Stimulated activated memory B cell treated with anti-CD40 and anti-IgM and Interleukin-4, amounts not matched to agents 10 μg/mL and 1 μg/mL and 100 μg/mL, for 72 hours (primary cell): ENCODE data around the gene WWOX.

Experiments used
- ATAC-seq: fragments of 150-1000 bp; cut with Tn5 transposase; 2 replicates; pipeline ENCODE4 v1.10.0; 2021
- H3K27ac Mint-ChIP-seq: one replicate; pipeline ENCODE4 v1.8.0; 2022; ENCODE audit warnings: mild to moderate bottlenecking, mixed read lengths
- H3K27me3 Mint-ChIP-seq: one replicate; pipeline ENCODE4 v1.8.0; 2022; ENCODE audit warnings: mixed read lengths
- H3K36me3 Mint-ChIP-seq: one replicate; pipeline ENCODE4 v1.8.0; 2022; ENCODE audit warnings: mixed read lengths
- H3K4me1 Mint-ChIP-seq: one replicate; pipeline ENCODE4 v1.8.0; 2022; ENCODE audit warnings: mixed read lengths
- H3K4me3 Mint-ChIP-seq: one replicate; pipeline ENCODE4 v1.8.0; 2022; ENCODE audit warnings: mild to moderate bottlenecking, moderate library complexity, mixed read lengths
- H3K9me3 Mint-ChIP-seq: one replicate; pipeline ENCODE4 v1.8.0; 2022; ENCODE audit warnings: mixed read lengths

WWOX gene

DNA sequence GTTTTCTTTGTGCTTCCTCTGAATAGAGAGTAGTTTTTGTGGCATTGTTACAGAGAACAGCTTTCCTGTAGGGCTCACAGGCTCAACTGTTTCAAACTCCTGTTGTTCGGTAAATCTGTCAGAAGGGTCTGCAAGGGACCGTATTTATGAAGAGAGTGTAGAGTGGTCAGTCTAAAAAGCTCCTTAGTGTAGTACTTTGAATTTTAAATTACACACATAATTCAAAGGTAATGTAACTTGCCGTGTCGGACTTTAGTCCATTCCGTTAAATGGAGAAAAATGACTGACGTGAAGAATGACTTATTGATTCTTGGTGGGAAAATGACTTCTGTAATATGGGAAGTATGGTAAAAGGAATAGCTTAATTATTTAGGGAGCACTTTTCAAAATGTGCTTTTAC is 190.9 kb downstream of the WWOX start:
- H3K9me3 Mint-ChIP-seq = no peaks in the 10 kb centered on the region
- no peak overlapping the region for H3K4me3 Mint-ChIP-seq
- H3K27ac Mint-ChIP-seq = no peak overlapping the region
- no peak for ATAC-seq
- H3K27me3 Mint-ChIP-seq = no peaks in the 10 kb centered on the region
- no peaks in the 10 kb centered on the region for H3K4me1 Mint-ChIP-seq
- peaks cover 5% of the 10 kb centered on the region for H3K36me3 Mint-ChIP-seq

DNA sequence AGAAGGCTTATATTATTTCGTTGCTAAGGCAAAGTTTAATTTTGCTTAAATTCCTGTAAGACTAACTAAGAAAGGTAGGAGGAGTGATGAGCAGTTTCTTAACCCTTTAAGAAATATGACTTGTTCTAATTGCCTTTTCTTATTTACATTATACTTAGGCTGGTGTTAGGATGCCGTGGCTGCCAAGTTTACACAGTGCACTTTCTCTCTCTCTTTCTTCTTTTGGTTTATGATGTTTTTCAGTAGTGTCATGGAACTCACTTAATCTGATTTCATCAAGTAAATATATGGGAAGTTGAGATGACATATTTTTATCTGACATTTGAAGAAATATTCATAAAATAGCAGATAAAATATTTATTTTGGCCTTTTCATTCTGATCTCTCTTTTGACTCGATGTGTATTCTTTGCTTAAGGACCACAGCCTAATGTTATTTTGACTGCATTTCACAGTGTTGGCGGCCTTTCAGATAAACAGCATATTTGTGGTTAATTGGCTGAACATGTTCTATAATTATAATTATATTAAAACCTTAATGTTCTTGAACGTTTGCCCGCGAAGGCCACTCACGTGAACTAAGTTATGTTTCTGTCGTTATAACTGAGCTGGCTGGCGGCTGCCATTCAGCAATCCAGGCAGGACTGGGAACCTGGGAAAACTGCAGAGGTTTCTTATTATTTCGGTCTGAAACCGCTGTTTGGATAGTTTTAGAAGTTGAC is 191.6 kb downstream of the WWOX start:
- Mint-ChIP-seq H3K27me3 (no peaks in the 10 kb centered on the region), H3K27ac (no peak overlapping the region), H3K4me3 (no peak overlapping the region), H3K36me3 (peaks cover 5% of the 10 kb centered on the region), H3K9me3 (no peaks in the 10 kb centered on the region), H3K4me1 (no peaks in the 10 kb centered on the region)
- no peak for ATAC-seq

DNA sequence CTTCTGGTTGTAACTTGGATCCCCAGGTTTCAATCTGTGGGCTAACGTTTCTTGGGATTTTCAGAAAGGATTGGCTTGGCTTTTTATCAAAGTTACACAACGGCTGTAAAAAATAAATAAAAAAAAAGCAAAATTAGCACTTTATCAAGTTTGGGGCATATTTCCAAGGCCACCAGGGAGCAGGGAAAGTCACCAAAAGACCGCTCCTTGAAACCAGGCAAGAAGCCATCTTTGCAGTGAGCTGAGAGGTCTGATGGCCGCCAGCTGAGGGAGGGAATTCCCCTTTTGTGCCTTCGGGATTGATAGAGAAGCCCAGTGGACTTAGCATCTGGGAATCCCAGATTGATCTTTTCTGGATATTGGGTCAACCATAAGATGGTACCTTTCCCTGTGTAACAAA is 192.2 kb downstream of the WWOX start:
- Mint-ChIP-seq H3K27me3 (no peaks in the 10 kb centered on the region), H3K36me3 (peaks cover 5% of the 10 kb centered on the region), H3K4me3 (no peak overlapping the region), H3K4me1 (no peaks in the 10 kb centered on the region), H3K27ac (no peak overlapping the region), H3K9me3 (no peaks in the 10 kb centered on the region)
- no peak for ATAC-seq

DNA sequence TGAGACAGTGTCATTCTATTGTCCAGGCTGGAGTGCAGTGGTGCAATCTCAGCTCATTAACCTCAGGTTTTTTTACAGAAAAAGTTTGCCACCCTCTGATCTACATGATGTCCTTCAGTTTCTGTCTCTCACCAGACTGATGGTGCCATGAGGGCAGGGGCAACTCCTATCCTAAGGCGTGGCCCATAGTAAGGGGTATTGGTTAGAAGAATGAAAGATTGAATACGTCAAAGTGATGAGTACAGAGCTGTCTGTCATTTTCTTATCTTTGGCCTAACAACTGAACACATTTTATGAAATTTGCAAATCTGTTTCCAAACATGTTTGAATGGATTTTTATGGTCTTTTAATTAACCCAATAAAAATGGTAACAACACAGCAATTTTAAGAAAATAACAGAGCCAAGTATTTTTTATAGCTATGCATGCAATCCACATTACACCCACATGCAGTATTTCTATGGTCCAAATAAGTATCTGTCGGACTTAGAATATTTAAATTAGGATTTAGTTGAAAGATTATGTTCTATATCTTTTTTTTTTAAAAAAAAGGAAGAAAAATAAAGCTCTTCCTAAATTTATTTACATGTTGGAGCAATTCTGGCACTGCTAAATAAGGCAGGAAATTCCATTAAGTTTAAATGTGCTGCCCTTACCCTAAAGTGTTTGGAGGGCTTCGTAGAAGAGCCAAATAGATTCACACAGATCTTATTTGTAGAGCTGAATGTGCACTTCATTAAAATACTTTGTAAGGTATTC is 192.8 kb downstream of the WWOX start:
- Mint-ChIP-seq H3K27me3 (no peaks in the 10 kb centered on the region), H3K4me3 (no peak overlapping the region), H3K4me1 (no peaks in the 10 kb centered on the region), H3K9me3 (no peaks in the 10 kb centered on the region), H3K36me3 (peaks cover 5% of the 10 kb centered on the region), H3K27ac (no peak overlapping the region)
- ATAC-seq = no peak

DNA sequence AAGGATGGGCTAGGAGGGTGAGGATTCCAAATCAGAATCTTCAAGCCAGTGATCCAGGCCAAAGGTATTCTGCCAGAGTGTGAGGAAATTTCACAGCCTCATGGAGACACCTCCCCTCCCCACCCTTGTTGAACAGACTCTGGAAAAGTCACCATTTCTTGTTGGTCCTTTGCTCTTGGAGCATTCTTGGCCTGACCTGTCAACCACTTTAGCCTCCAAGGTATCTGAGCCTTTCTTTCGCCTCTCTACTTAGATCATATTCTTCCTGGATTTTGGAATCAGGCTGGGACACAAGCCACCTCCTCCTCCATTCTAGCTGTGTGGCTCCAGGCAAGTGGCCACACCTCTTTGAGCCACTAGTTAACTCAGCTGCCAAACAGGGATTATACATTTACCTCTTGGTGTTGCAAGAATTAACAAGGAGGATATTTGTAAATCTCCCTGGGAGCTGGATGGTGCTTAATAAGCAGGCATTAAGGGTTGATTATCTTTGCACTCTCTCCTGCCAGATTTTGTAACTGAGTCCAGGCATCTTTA is 193.5 kb downstream of the WWOX start:
- H3K9me3 Mint-ChIP-seq = no peaks in the 10 kb centered on the region
- H3K36me3 Mint-ChIP-seq = peaks cover 5% of the 10 kb centered on the region
- no peaks in the 10 kb centered on the region for H3K27me3 Mint-ChIP-seq
- H3K4me3 Mint-ChIP-seq = no peak overlapping the region
- no peak for ATAC-seq
- no peak overlapping the region for H3K27ac Mint-ChIP-seq
- no peaks in the 10 kb centered on the region for H3K4me1 Mint-ChIP-seq

DNA sequence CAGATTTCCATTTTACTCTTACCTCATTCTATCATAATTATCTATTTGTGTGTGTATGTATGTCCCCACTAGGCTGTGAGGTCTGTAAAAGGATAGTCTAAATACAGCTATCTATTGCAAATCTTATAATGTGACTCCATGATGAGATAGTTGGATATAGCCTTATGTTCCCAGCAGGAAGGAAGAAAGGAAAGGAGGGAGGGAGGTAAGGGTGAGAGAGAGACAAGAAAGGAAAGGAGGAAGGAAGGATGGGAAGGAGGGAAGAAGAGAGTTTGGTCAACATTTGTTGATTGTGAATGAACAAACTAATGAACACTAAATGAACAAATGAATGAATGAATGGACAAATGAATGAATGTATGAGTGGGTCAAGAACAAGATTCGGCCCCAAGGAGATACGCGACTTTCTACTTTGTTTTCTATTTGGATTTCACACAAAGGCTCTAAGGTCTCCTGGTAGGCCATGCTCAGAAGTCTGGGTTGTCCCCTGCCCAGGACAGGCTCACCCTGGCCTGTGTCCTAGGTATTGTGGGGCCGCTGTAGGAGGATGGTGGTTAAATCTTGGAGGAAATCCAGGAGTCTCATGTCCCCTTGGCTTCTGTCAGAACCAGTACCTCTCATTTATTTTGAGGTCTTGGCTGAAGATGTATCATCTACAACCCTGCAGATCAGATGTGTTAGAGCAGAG is 195.2 kb downstream of the WWOX start:
- no peak for ATAC-seq
- H3K27me3 Mint-ChIP-seq = no peaks in the 10 kb centered on the region
- H3K36me3 Mint-ChIP-seq = peaks cover 5% of the 10 kb centered on the region
- H3K9me3 Mint-ChIP-seq = no peaks in the 10 kb centered on the region
- no peak overlapping the region for H3K27ac Mint-ChIP-seq
- no peak overlapping the region for H3K4me3 Mint-ChIP-seq
- H3K4me1 Mint-ChIP-seq = no peaks in the 10 kb centered on the region

DNA sequence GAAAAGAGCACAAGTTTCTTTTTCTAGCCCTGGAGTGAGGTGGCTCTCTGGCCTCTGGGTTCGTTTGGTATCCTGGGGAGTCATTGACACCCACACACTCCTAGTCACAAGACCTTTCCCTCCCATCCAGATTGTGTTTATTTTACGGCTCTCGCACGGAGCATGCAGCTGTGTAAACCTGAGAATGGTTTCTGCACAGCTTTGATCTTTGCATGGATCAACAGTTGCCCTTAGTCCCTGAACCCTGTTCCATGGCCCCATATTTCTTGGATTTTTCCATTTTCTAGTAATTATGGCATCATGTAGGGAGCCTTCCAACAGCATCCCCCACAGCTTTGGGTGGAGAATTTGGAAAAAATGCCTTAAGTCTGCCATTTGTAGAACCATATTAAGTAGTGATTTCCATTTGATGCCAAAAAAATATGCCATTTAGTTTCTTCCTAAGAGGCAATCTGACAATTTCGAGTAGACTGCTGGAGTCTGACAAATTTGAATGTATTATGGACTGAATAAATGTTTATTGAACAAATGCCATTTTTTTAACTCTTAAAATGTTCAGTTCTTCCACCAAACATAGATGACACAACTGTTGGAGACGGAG is 197.7 kb downstream of the WWOX start:
- H3K27ac Mint-ChIP-seq = no peak overlapping the region

DNA sequence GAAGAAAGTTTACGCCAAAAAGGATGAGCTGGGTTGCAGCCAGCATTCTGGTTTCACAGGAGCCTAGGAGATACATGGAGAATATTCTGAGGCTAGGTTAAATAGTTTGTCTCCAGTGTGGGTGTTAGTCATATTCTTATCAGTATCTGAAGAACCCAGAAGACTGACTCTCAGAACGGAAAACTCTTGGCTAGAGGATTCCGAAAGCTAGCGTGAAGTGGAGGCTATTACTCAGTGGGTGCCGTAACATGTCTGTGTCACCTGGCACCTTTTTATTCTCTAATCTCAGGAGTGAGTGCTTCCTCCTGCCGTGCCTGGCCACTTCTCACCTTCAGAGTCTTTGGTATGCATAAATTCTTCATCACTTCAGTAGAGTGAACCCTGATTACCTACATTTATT is 199.5 kb downstream of the WWOX start:
- H3K27me3 Mint-ChIP-seq = no peaks in the 10 kb centered on the region
- H3K36me3 Mint-ChIP-seq = peaks cover 4% of the 10 kb centered on the region
- H3K9me3 Mint-ChIP-seq = no peaks in the 10 kb centered on the region
- no peak overlapping the region for H3K27ac Mint-ChIP-seq
- no peak for ATAC-seq
- no peak overlapping the region for H3K4me3 Mint-ChIP-seq
- H3K4me1 Mint-ChIP-seq = no peaks in the 10 kb centered on the region

More for the DNA sequence above, 197.7 kb downstream of the WWOX start:
- Mint-ChIP-seq H3K27me3 (no peaks in the 10 kb centered on the region), H3K4me1 (no peaks in the 10 kb centered on the region), H3K9me3 (no peaks in the 10 kb centered on the region), H3K36me3 (peaks cover 5% of the 10 kb centered on the region), H3K4me3 (no peak overlapping the region)
- no peak for ATAC-seq

DNA sequence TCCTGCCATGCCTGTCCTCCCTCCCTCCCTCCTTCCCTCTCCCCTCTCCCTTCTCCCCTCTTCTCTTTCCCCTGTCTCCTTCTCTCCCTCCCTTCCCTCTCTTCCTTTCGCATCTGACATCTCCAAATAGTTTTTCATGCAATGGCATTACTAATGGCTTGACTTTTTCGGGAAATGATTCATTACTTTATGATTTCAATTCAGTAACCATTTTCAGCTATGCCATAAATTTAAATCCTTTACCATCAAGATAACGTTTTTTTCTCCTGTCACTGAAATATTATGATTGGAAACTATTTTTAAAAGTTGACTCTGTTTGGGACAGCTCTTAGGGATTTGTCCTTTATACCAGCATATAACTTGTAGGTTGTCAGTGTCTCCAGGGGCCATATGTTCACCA is 201.0 kb downstream of the WWOX start:
- ATAC-seq = no peak
- Mint-ChIP-seq H3K27ac (no peak overlapping the region), H3K36me3 (peaks cover 6% of the 10 kb centered on the region), H3K4me1 (no peaks in the 10 kb centered on the region), H3K4me3 (no peak overlapping the region), H3K27me3 (no peaks in the 10 kb centered on the region), H3K9me3 (no peaks in the 10 kb centered on the region)

DNA sequence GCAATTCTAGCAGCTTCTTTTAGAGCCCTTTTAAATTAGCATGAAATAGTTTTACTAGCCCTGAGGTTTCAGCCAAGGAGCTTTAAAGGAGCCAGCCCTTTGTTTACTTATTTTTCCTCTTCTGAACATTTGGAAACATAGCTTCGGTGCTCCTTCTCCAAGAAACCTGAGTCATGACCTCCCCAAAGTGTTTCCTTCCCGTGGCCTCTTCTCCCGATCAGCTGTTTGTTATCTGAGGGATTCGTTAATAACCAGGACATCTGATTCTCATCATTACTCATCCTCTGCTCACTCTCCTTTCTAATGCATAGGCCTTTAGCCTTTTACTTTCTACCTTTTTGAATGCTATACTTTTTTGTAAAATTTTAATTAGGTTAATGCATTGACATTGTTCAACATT is 204.5 kb downstream of the WWOX start:
- H3K4me1 Mint-ChIP-seq = no peaks in the 10 kb centered on the region
- no peak overlapping the region for H3K27ac Mint-ChIP-seq
- no peak overlapping the region for H3K4me3 Mint-ChIP-seq

DNA sequence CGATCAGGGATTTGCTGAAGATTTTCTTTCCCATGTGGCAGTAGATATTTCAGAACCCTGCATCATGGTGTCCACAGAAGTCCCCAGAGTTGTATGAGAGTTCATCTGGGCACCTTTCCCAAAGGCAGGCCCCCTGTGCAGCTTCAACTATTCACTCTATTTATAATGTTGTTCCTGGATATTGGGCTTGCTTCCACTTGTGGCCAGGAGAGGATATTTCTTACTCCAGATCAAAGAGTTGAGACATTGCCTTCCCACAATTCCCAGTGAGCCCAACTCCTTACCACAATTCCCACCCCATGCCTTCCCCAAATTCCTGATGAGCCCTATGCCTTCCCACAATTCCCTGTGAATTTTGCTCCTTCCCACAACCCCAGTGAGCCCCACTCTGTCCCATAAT is 206.9 kb downstream of the WWOX start:
- no peak overlapping the region for H3K27ac Mint-ChIP-seq
- H3K4me1 Mint-ChIP-seq = peaks cover 7% of the 10 kb centered on the region
- no peaks in the 10 kb centered on the region for H3K9me3 Mint-ChIP-seq
- no peaks in the 10 kb centered on the region for H3K27me3 Mint-ChIP-seq
- no peak for ATAC-seq
- H3K36me3 Mint-ChIP-seq = peaks cover 11% of the 10 kb centered on the region
- no peak overlapping the region for H3K4me3 Mint-ChIP-seq

More for the DNA sequence above, 204.5 kb downstream of the WWOX start:
- no peaks in the 10 kb centered on the region for H3K9me3 Mint-ChIP-seq
- no peaks in the 10 kb centered on the region for H3K27me3 Mint-ChIP-seq
- ATAC-seq = no peak
- H3K36me3 Mint-ChIP-seq = peaks cover 11% of the 10 kb centered on the region

DNA sequence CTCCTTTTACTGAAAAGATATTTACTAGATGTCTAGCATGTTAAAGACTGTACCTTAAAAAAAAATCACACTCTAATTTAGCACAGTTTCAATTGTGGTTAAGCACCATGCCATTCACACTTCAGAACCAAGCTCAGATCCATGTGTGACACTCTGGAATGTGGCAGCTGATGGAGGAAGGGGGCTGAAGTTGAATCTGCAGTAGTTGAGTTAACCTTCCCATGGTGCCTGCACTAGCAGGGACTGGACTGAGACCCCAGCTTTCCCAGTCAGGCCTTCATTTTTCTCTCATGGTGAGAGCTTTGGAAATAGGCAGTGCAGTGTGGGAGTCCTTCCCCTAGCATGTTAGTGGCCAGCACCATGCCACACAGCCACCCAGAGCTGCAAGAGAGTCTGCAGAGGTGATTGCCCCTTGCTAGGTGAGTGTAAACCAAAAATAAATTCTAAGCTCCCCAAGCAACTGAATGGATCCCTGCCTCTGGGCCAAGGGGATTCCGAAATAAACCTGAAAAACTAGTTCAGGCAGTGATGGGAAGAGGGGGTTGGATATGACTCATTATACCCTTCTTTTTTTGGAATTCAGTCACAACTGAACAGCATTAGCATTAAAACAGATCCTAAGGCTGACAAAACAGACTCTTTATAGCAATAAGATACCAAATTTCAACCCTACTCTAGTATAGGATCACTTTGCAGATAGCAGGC is 208.5 kb downstream of the WWOX start:
- H3K27me3 Mint-ChIP-seq = no peaks in the 10 kb centered on the region
- peaks cover 11% of the 10 kb centered on the region for H3K36me3 Mint-ChIP-seq
- H3K27ac Mint-ChIP-seq = no peak overlapping the region
- H3K4me1 Mint-ChIP-seq = peaks cover 7% of the 10 kb centered on the region
- H3K4me3 Mint-ChIP-seq = no peak overlapping the region
- no peak for ATAC-seq
- no peaks in the 10 kb centered on the region for H3K9me3 Mint-ChIP-seq

DNA sequence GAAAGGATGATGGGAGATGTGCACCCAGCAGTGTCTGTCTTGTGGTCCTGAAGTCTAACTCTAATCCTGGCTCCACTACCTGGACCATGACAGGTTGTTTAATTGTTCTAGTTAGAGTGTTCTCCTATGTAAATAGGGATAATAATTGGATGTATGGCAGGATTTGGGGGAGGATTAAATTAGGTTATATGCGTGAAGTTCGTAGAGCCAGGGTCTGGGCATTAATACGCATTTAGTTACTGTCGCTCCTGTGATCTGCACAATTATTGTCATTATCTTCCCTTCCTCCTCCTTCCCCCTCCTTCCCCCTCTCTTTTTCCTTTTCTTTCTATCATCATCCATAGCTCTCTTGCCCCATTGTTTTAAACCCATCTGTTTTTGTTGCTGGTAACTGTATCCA is 210.3 kb downstream of the WWOX start:
- ATAC-seq = no peak
- Mint-ChIP-seq H3K4me1 (peaks cover 7% of the 10 kb centered on the region), H3K27me3 (no peaks in the 10 kb centered on the region), H3K9me3 (no peaks in the 10 kb centered on the region), H3K4me3 (no peak overlapping the region), H3K27ac (no peak overlapping the region), H3K36me3 (peaks cover 9% of the 10 kb centered on the region)

DNA sequence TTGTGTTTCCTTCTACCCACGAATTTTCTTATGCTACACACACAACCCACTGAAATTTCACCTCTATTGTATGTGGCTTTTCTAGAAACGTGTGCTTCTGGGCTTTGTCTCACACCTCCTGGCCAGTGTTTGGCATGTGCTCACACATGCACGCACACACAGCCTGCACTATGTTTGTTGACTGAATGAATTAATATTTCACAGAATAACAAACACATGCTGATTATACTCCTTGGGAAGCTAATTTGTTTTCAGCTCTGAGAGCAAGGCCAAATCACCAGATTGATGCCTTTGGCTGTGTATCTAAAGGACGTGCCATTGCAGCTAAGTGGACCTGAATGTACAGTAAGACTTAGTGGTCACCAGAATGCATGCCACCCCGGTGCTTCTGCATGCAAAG is 210.7 kb downstream of the WWOX start:
- H3K36me3 Mint-ChIP-seq = peaks cover 6% of the 10 kb centered on the region
- no peak for ATAC-seq
- H3K27me3 Mint-ChIP-seq = no peaks in the 10 kb centered on the region
- no peak overlapping the region for H3K27ac Mint-ChIP-seq
- H3K4me1 Mint-ChIP-seq = peaks cover 7% of the 10 kb centered on the region
- H3K4me3 Mint-ChIP-seq = no peak overlapping the region
- H3K9me3 Mint-ChIP-seq = no peaks in the 10 kb centered on the region
